Activated B cell treated with CpG ODN at 0.5 μM for 24 hours (primary cell): ENCODE measurements around the gene DPPA5. TPM values are rescaled to one million over a fixed set of nuclear protein-coding genes. Genes with fewer than 3 reads are reported as not detected.
"Not testable (repeated sequence)": the region's sequence is repeated elsewhere in the genome, so short reads cannot be mapped to it uniquely, and the experiment has no call there.

ENCODE experiments used
- ATAC-seq: fragments of 200-7000 bp; cut with Tn5 transposase; one replicate; pipeline ENCODE4 v1.10.0; 2021; ENCODE audit warnings: low read depth, mild to moderate bottlenecking, moderate library complexity
- CTCF ChIA-PET: fragments of 350-600 bp; sonication (Branson Sonifier 250); formaldehyde crosslinking; loops from one replicate; lab custom pipeline; 2021; ENCODE audit warnings: antibody characterized with exemption; lab: Charles Lee
- POLR2A ChIA-PET: fragments of 350-600 bp; sonication (Branson Sonifier 250); formaldehyde crosslinking; loops from one replicate; lab custom pipeline; 2021; ENCODE audit warnings: antibody characterized with exemption; lab: Charles Lee
- DNase-seq: peaks from one replicate; pipeline ENCODE4 v3.0.0; 2022
- H3K27ac Mint-ChIP-seq: one replicate; pipeline ENCODE4 v1.8.0; 2020; ENCODE audit warnings: mixed read lengths
- H3K27me3 Mint-ChIP-seq: one replicate; pipeline ENCODE4 v1.8.0; 2021; ENCODE audit warnings: mixed read lengths
- H3K36me3 Mint-ChIP-seq: one replicate; pipeline ENCODE4 v1.8.0; 2021; ENCODE audit warnings: low read depth, mixed read lengths
- H3K4me1 Mint-ChIP-seq: one replicate; pipeline ENCODE4 v1.8.0; 2021; ENCODE audit warnings: mixed read lengths
- H3K4me3 Mint-ChIP-seq: one replicate; pipeline ENCODE4 v1.8.0; 2020; ENCODE audit warnings: mild to moderate bottlenecking, mixed read lengths
- H3K9me3 Mint-ChIP-seq: one replicate; pipeline ENCODE4 v1.8.0; 2020; ENCODE audit warnings: mixed read lengths
- CTCF ChIP-seq: fragments of 200-600 bp; IDR thresholded peaks from one replicate; pipeline ENCODE4 v1.8.0; 2022; ENCODE audit warnings: antibody characterized with exemption, mild to moderate bottlenecking
- intact Hi-C: fragments of 100-400 bp; cut with micrococcal nuclease; formaldehyde crosslinking; loops from one replicate; pipeline ENCODE4 v1.15.1; 2024
- total RNA-seq: library from RNA; stranded (reverse); gene quantifications from 2 replicates; pipeline ENCODE4 v1.2.3, GENCODE V29; 2022

The DPPA5 gene
- total RNA-seq, 1 donor from 2014 or later, result not detected

GRCh38 chr6:73309535-73309784 is 44.6 kb downstream of the DPPA5 start:
- peaks cover 18% of the 10 kb centered on the region for H3K4me1 Mint-ChIP-seq
- POLR2A ChIA-PET, result interaction anchor here (1.3 kb wide), 1 partner anchor 143 kb away, joined by 3 read pairs; the partner anchor contains the start of gene CGAS
- H3K27me3 Mint-ChIP-seq, result peaks cover 8% of the 10 kb centered on the region
- TF ChIP-seq CTCF, result no peak
- ATAC-seq (no peak), DNase-seq (no peak)
- H3K27ac Mint-ChIP-seq, result peak overlapping the region; percentile 87
- peak overlapping the region; percentile 97 for H3K4me3 Mint-ChIP-seq
- H3K9me3 Mint-ChIP-seq, result no peaks in the 10 kb centered on the region
- peaks cover 5% of the 10 kb centered on the region for H3K36me3 Mint-ChIP-seq
- intact Hi-C loops, result no loop called here
- CTCF ChIA-PET, result interaction anchor here (1.3 kb wide), 1 partner anchor 16 kb away, joined by 7 read pairs; no protein-coding TSS in a partner anchor

GRCh38 chr6:73308712-73309534 is 45.2 kb downstream of the DPPA5 start:
- ChIA-PET POLR2A (interaction anchor here (1.3 kb wide), 1 partner anchor 143 kb away, joined by 3 read pairs; the partner anchor contains the start of gene CGAS), CTCF (interaction anchor here (1.3 kb wide), 1 partner anchor 17 kb away, joined by 7 read pairs; no protein-coding TSS in a partner anchor)
- peak overlapping the region; percentile 97 for H3K4me3 Mint-ChIP-seq
- H3K9me3 Mint-ChIP-seq, result no peaks in the 10 kb centered on the region
- peaks cover 19% of the 10 kb centered on the region for H3K4me1 Mint-ChIP-seq
- H3K27me3 Mint-ChIP-seq, result peaks cover 6% of the 10 kb centered on the region
- ATAC-seq, result no peak
- H3K36me3 Mint-ChIP-seq, result peaks cover 5% of the 10 kb centered on the region
- TF ChIP-seq CTCF, result no peak
- intact Hi-C loops, result no loop called here
- no peak overlapping the region for H3K27ac Mint-ChIP-seq
- DNase-seq, result no peak

- intact Hi-C loops, H3K27ac Mint-ChIP-seq, H3K9me3 Mint-ChIP-seq, H3K4me3 Mint-ChIP-seq, POLR2A ChIA-PET, H3K36me3 Mint-ChIP-seq, ATAC-seq, H3K27me3 Mint-ChIP-seq, DNase-seq: not testable (repeated sequence)
- CTCF ChIA-PET, result interaction anchor here (0.7 kb wide), 1 partner anchor 23 kb away, joined by 3 read pairs; no protein-coding TSS in a partner anchor
- H3K4me1 Mint-ChIP-seq, result peaks cover 12% of the 10 kb centered on the region
Measured at GRCh38 chr6:73303773-73304172, 50.3 kb downstream of the DPPA5 start.

Other genes starting within 250 kb of the DPPA5 start
- gene KHDC1L, start 128.8 kb downstream of the DPPA5 start, total RNA-seq, result not detected in 2 replicates
- 2.4 and 2.7 TPM in 2 replicates for gene KHDC1, start 91.1 kb downstream of the DPPA5 start, total RNA-seq
- not detected in 2 replicates for gene KHDC3L, start 8.4 kb upstream of the DPPA5 start, total RNA-seq
- gene OOEP, start 15.6 kb upstream of the DPPA5 start, total RNA-seq, result 0.22 TPM in 1 of 2 replicates, not detected in the other
- gene DDX43, start 40.6 kb upstream of the DPPA5 start, total RNA-seq, result 1.4 and 1.6 TPM in 2 replicates
- 22.7 and 24.3 TPM in 2 replicates for gene CGAS, start 98.0 kb upstream of the DPPA5 start, total RNA-seq
- 58.5 and 59.3 TPM in 2 replicates for gene MTO1, start 107.5 kb upstream of the DPPA5 start, total RNA-seq
- gene EEF1A1, start 166.8 kb upstream of the DPPA5 start, total RNA-seq, result 19,962 and 22,096 TPM in 2 replicates